ENCODE results near the gene PNKP.

PNKP gene

DNA sequence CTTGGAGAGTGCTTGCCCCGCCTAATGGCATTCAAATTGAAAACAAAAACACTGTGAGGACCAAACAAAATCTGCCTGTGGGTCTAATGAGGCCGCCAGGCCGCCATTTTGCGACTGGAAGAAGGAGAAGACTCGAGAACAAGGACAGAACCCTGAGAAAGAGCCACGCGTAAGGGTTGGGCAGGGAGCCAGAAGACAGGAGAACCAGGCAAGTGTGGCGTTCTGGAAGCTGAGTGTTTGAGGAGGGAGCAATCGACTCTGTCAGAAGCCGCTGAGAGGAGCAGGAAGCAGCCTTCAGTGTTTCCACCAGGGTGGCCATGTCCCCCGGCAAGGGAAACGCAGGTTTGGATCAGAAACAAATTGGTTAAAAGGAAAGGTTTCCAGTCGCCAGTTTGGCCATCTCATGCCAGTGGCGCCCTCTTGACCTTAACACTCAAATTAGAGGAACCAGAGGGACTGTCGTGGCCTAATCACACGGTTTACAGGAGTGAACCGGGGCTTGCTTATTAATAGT, 26.6 kb downstream of the PNKP start:
- no peak for TF ChIP-seq TOX (CRISPR knock-in tag; IDR thresholded peaks at IDR 0.05; ENCODE audit: borderline replicate concordance)
- no peak for ATAC-seq

GRCh38 chr19:49840321-49840720, 27.1 kb downstream of the PNKP start:
- no peak for TF ChIP-seq TOX (CRISPR knock-in tag; IDR thresholded peaks at IDR 0.05; ENCODE audit: borderline replicate concordance)
- TF ChIP-seq, protein P1, sequence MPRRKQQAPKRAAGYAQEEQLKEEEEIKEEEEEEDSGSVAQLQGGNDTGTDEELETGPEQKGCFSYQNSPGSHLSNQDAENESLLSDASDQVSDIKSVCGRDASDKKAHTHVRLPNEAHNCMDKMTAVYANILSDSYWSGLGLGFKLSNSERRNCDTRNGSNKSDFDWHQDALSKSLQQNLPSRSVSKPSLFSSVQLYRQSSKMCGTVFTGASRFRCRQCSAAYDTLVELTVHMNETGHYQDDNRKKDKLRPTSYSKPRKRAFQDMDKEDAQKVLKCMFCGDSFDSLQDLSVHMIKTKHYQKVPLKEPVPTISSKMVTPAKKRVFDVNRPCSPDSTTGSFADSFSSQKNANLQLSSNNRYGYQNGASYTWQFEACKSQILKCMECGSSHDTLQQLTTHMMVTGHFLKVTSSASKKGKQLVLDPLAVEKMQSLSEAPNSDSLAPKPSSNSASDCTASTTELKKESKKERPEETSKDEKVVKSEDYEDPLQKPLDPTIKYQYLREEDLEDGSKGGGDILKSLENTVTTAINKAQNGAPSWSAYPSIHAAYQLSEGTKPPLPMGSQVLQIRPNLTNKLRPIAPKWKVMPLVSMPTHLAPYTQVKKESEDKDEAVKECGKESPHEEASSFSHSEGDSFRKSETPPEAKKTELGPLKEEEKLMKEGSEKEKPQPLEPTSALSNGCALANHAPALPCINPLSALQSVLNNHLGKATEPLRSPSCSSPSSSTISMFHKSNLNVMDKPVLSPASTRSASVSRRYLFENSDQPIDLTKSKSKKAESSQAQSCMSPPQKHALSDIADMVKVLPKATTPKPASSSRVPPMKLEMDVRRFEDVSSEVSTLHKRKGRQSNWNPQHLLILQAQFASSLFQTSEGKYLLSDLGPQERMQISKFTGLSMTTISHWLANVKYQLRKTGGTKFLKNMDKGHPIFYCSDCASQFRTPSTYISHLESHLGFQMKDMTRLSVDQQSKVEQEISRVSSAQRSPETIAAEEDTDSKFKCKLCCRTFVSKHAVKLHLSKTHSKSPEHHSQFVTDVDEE (CRISPR knock-in tag; IDR thresholded peaks at IDR 0.05), result no peak
- no peak for TF ChIP-seq ZNF70 (CRISPR knock-in tag; IDR thresholded peaks at IDR 0.05)
- TF ChIP-seq ZC3H10 (CRISPR knock-in tag; IDR thresholded peaks at IDR 0.05), result no peak

DNA sequence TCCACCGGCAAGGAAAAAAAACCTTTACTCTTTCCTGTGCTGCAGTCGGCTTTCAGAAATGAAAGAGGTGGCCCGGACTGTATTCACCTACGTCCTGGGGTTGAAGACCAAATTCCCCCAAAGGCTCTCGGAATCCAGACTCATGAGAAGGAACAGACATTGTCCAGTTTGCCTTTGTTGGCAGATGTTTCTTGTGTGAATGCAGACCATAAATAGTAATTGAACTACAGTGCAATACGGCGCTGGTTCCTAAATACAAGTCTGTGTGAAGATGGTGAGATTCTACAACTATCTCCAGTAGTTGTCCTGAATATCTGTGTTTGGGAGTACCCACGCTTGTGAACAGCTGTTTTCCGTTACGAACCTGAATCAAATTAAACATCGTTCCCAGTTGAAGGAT, 27.7 kb downstream of the PNKP start:
- TF ChIP-seq TCF4 (CRISPR knock-in tag; IDR thresholded peaks at IDR 0.05; ENCODE audit: borderline replicate concordance) (no peak), ZC3H10 (CRISPR knock-in tag; IDR thresholded peaks at IDR 0.05) (no peak), ISL1 (CRISPR knock-in tag; IDR thresholded peaks at IDR 0.05) (no peak), SNAI2 (CRISPR knock-in tag; IDR thresholded peaks at IDR 0.05) (no peak), POU6F1 (CRISPR knock-in tag; IDR thresholded peaks at IDR 0.05; ENCODE audit: borderline replicate concordance, low read depth) (no peak), GLIS3 (CRISPR knock-in tag; IDR thresholded peaks at IDR 0.05) (no peak), ESRRG (CRISPR knock-in tag; IDR thresholded peaks at IDR 0.05) (no peak), ZNF8 (CRISPR knock-in tag; IDR thresholded peaks at IDR 0.05) (no peak), OSR1 (CRISPR knock-in tag; IDR thresholded peaks at IDR 0.05) (no peak), PPARA (CRISPR knock-in tag; IDR thresholded peaks at IDR 0.05; ENCODE audit: borderline replicate concordance) (no peak), ARNTL (CRISPR knock-in tag; IDR thresholded peaks at IDR 0.05; ENCODE audit: borderline replicate concordance, low read depth) (no peak), BACH2 (CRISPR knock-in tag; IDR thresholded peaks at IDR 0.05; ENCODE audit: borderline replicate concordance) (no peak), RARB (CRISPR knock-in tag; IDR thresholded peaks at IDR 0.05) (no peak), ZFP30 (CRISPR knock-in tag; IDR thresholded peaks at IDR 0.05) (no peak)
- TF ChIP-seq, protein P2, sequence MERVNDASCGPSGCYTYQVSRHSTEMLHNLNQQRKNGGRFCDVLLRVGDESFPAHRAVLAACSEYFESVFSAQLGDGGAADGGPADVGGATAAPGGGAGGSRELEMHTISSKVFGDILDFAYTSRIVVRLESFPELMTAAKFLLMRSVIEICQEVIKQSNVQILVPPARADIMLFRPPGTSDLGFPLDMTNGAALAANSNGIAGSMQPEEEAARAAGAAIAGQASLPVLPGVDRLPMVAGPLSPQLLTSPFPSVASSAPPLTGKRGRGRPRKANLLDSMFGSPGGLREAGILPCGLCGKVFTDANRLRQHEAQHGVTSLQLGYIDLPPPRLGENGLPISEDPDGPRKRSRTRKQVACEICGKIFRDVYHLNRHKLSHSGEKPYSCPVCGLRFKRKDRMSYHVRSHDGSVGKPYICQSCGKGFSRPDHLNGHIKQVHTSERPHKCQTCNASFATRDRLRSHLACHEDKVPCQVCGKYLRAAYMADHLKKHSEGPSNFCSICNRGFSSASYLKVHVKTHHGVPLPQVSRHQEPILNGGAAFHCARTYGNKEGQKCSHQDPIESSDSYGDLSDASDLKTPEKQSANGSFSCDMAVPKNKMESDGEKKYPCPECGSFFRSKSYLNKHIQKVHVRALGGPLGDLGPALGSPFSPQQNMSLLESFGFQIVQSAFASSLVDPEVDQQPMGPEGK (CRISPR knock-in tag; IDR thresholded peaks at IDR 0.05; ENCODE audit: borderline replicate concordance), result no peak
- TF ChIP-seq, protein P3, sequence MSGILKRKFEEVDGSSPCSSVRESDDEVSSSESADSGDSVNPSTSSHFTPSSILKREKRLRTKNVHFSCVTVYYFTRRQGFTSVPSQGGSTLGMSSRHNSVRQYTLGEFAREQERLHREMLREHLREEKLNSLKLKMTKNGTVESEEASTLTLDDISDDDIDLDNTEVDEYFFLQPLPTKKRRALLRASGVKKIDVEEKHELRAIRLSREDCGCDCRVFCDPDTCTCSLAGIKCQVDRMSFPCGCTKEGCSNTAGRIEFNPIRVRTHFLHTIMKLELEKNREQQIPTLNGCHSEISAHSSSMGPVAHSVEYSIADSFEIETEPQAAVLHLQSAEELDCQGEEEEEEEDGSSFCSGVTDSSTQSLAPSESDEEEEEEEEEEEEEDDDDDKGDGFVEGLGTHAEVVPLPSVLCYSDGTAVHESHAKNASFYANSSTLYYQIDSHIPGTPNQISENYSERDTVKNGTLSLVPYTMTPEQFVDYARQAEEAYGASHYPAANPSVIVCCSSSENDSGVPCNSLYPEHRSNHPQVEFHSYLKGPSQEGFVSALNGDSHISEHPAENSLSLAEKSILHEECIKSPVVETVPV (CRISPR knock-in tag; IDR thresholded peaks at IDR 0.05), result no peak
- TF ChIP-seq, protein P4, sequence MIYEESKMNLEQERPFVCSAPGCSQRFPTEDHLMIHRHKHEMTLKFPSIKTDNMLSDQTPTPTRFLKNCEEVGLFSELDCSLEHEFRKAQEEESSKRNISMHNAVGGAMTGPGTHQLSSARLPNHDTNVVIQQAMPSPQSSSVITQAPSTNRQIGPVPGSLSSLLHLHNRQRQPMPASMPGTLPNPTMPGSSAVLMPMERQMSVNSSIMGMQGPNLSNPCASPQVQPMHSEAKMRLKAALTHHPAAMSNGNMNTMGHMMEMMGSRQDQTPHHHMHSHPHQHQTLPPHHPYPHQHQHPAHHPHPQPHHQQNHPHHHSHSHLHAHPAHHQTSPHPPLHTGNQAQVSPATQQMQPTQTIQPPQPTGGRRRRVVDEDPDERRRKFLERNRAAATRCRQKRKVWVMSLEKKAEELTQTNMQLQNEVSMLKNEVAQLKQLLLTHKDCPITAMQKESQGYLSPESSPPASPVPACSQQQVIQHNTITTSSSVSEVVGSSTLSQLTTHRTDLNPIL (CRISPR knock-in tag; IDR thresholded peaks at IDR 0.05; ENCODE audit: low read depth), result no peak
- ATAC-seq, result no peak

More at GRCh38 chr19:49840321-49840720, 27.1 kb downstream of the PNKP start:
- ATAC-seq, result no peak

All from SK-N-SH treated with all-trans-retinoic acid at 6 μM for 48 hours (cell line).